GM10266 (cell line): Measurements from ENCODE around the gene SLX9.
"Not testable (repeated sequence)": the region's sequence is repeated elsewhere in the genome, so short reads cannot be mapped to it uniquely, and the experiment has no call there.

Experiments
- DNase-seq: peaks from one replicate; pipeline ENCODE4 v3.0.0; 2012; ENCODE audit errors: extremely low spot score
- CTCF ChIP-seq: IDR thresholded peaks from 2 replicates; pipeline ENCODE4 v1.5.1; 2012; ENCODE audit warnings: mild to moderate bottlenecking, low read depth; ENCODE audit not compliant: control insufficient read depth, insufficient read depth; ENCODE audit errors: missing control alignments

The SLX9 gene

GRCh38 chr21:45019076-45019886 lies 79.5 kb downstream of the SLX9 start:
- no peak for TF ChIP-seq CTCF

GRCh38 chr21:45019887-45020537 lies 80.2 kb downstream of the SLX9 start:
- TF ChIP-seq CTCF: no peak
- no peak for DNase-seq

More at GRCh38 chr21:45019076-45019886, 79.5 kb downstream of the SLX9 start:
- DNase-seq: no peak

GRCh38 chr21:45020629-45021427 lies 81.0 kb downstream of the SLX9 start:
- no peak for DNase-seq

GRCh38 chr21:45021428-45022347 lies 81.9 kb downstream of the SLX9 start:
- no peak for TF ChIP-seq CTCF
- no peak for DNase-seq

More at GRCh38 chr21:45020629-45021427, 81.0 kb downstream of the SLX9 start:
- no peak for TF ChIP-seq CTCF

GRCh38 chr21:45022348-45022675 lies 82.5 kb downstream of the SLX9 start:
- no peak for DNase-seq
- no peak for TF ChIP-seq CTCF

- TF ChIP-seq CTCF: no peak
- no peak for DNase-seq
Observed at GRCh38 chr21:45022736-45023135, 82.9 kb downstream of the SLX9 start.

GRCh38 chr21:45024516-45024915 lies 84.7 kb downstream of the SLX9 start:
- not testable (repeated sequence) for DNase-seq
